ENCODE measurements around the gene NISCH.

Gene NISCH

GRCh38 chr3:52455283-52456168 is at the start of gene NISCH:
Gene NISCH, plus strand, starts transcription at chr3:52455604. Its CDS starts 38 bp downstream, at chr3:52455642.
- no peak for DNase-seq

- no peak for DNase-seq
Observed at GRCh38 chr3:52406231-52406661, 49.2 kb upstream of the NISCH start.

- DNase-seq = no peak
Observed at GRCh38 chr3:52406791-52407510, 48.5 kb upstream of the NISCH start.

- DNase-seq = no peak
Observed at GRCh38 chr3:52407779-52408178, 47.6 kb upstream of the NISCH start.

GRCh38 chr3:52408466-52408865 is 46.9 kb upstream of the NISCH start:
- no peak for DNase-seq

- DNase-seq = no peak
Observed at GRCh38 chr3:52415800-52416199, 39.6 kb upstream of the NISCH start.

GRCh38 chr3:52420388-52420787 is 35.0 kb upstream of the NISCH start:
- DNase-seq = no peak

GRCh38 chr3:52422669-52423068 is 32.7 kb upstream of the NISCH start:
- DNase-seq = no peak

GRCh38 chr3:52423173-52423572 is 32.2 kb upstream of the NISCH start:
- DNase-seq = no peak

- DNase-seq = no peak
Observed at GRCh38 chr3:52428151-52429005, 27.0 kb upstream of the NISCH start.

GRCh38 chr3:52429031-52429430 is 26.4 kb upstream of the NISCH start:
- no peak for DNase-seq

- DNase-seq = no peak
Observed at GRCh38 chr3:52429779-52430415, 25.5 kb upstream of the NISCH start.

- no peak for DNase-seq
Observed at GRCh38 chr3:52430416-52430810, 25.0 kb upstream of the NISCH start.

GRCh38 chr3:52431459-52432223 is 23.8 kb upstream of the NISCH start:
- no peak for DNase-seq

- DNase-seq = no peak
Observed at GRCh38 chr3:52432225-52432624, 23.2 kb upstream of the NISCH start.

GRCh38 chr3:52432691-52433141 is 22.7 kb upstream of the NISCH start:
- DNase-seq = no peak

GRCh38 chr3:52433328-52433995 is 21.9 kb upstream of the NISCH start:
- no peak for DNase-seq

GRCh38 chr3:52433996-52434479 is 21.4 kb upstream of the NISCH start:
- no peak for DNase-seq

- no peak for DNase-seq
Observed at GRCh38 chr3:52434491-52435115, 20.8 kb upstream of the NISCH start.
